GM12878 (cell line): ENCODE data around the gene SIL1. TPM values are rescaled to one million over a fixed set of nuclear protein-coding genes. Genes with fewer than 3 reads are reported as not detected.

Source experiments
- ATAC-seq: fragments of 200-7000 bp; cut with Tn5 transposase; 3 replicates; pipeline ENCODE4 v1.9.1; 2020; ENCODE audit warnings: mild to moderate bottlenecking, moderate library complexity
- BruUV-seq: library from RNA; stranded (reverse); fragments of 400-500 nt; replicated peaks from 2 replicates; lab custom pipeline; 2021; lab: Mats Ljungman, UMichigan
- CTCF ChIA-PET: fragments of 300-600 bp; sonication (Branson Sonifier 250); formaldehyde crosslinking; extraction: SDS; loops from one replicate; lab custom pipeline; 2021; ENCODE audit warnings: inconsistent platforms; lab: Yijun Ruan, JAX
- POLR2A ChIA-PET: fragments of 350-600 bp; formaldehyde crosslinking; extraction: SDS; loops from one replicate; lab custom pipeline; 2021; ENCODE audit warnings: inconsistent platforms; lab: Charles Lee
- RAD21 ChIA-PET: fragments of 300-600 bp; sonication (Branson Sonifier 250); formaldehyde crosslinking; loops from one replicate; lab custom pipeline; 2023; ENCODE audit warnings: antibody characterized with exemption; ENCODE audit not compliant: unreplicated experiment; lab: Charles Lee
- SMC1A ChIA-PET: fragments of 300-600 bp; sonication (Branson Sonifier 250); formaldehyde crosslinking; loops from one replicate; lab custom pipeline; 2023; ENCODE audit not compliant: unreplicated experiment, uncharacterized antibody; lab: Charles Lee
- DNase-seq: peaks from one replicate; pipeline ENCODE4 v3.0.0-alpha.2; 2011; ENCODE audit warnings: low read depth, low spot score
- FAIRE-seq: peaks from 3 replicates; lab custom pipeline; 2011; peaks lifted over from hg19 to GRCh38; lab: Jason Lieb, UNC
- H2AFZ ChIP-seq: 2 replicates; pipeline ENCODE4 v1.6.0; 2011; ENCODE audit warnings: low read depth, low read length, control low read depth; ENCODE audit not compliant: control insufficient read depth
- H3K27ac ChIP-seq: 2 replicates; pipeline ENCODE4 v1.5.1; 2011; ENCODE audit warnings: control low read depth; ENCODE audit not compliant: control insufficient read depth, insufficient read depth
- H3K27me3 ChIP-seq, 2 experiments: replicated peaks in 1 of 2; 2 replicates each; pipeline versions ENCODE4 v1.6.0 to v1.6.1; 2011; ENCODE audit warnings: low read length in 1 of 2; ENCODE audit not compliant: control insufficient read depth in 2 of 2, insufficient read depth in 2 of 2
- H3K36me3 ChIP-seq, 2 experiments: 2 replicates each; pipeline ENCODE4 v1.5.1; 2011; ENCODE audit warnings: low read length in 1 of 2; ENCODE audit not compliant: control insufficient read depth in 2 of 2, insufficient read depth in 2 of 2
- H3K4me1 ChIP-seq: 2 replicates; pipeline ENCODE4 v1.6.1; 2011; ENCODE audit warnings: mild to moderate bottlenecking, low read length, moderate library complexity, mixed read lengths; ENCODE audit not compliant: control insufficient read depth, insufficient read depth
- H3K4me2 ChIP-seq: 2 replicates; pipeline ENCODE4 v1.6.0; 2011; ENCODE audit warnings: control low read depth; ENCODE audit not compliant: control insufficient read depth, insufficient read depth
- H3K4me3 ChIP-seq: fragments of 200-600 bp; sonication (generic); 2 replicates; pipeline ENCODE4 v1.5.1; 2016
- H3K79me2 ChIP-seq: 2 replicates; pipeline ENCODE4 v1.6.0; 2011; ENCODE audit warnings: low read length; ENCODE audit not compliant: control insufficient read depth, insufficient read depth
- H3K9ac ChIP-seq: 2 replicates; pipeline ENCODE4 v1.8.0; 2011; ENCODE audit warnings: low read length, control low read depth, mixed read lengths; ENCODE audit not compliant: control insufficient read depth, insufficient read depth
- H3K9me3 ChIP-seq: replicated peaks from 3 replicates; pipeline ENCODE4 v1.5.1; 2011; ENCODE audit warnings: mild to moderate bottlenecking, low read length; ENCODE audit not compliant: control insufficient read depth, insufficient read depth
- H4K20me1 ChIP-seq: 2 replicates; pipeline ENCODE4 v1.6.0; 2011; ENCODE audit not compliant: control insufficient read depth, insufficient read depth
- BCL3 ChIP-seq: IDR thresholded peaks from 2 replicates; pipeline ENCODE4 v1.6.1; 2011; ENCODE audit warnings: borderline replicate concordance, low read depth, mild to moderate bottlenecking, moderate library complexity, low read length; ENCODE audit not compliant: insufficient read depth, poor library complexity, severe bottlenecking
- BRCA1 ChIP-seq: IDR thresholded peaks from 2 replicates; pipeline ENCODE4 v1.6.1; 2011; ENCODE audit warnings: low read depth, low read length, improper control_type of control experiment
- EGR1 ChIP-seq, 2 experiments: IDR thresholded peaks; 1 replicate in 1 of 2; 2 replicates in 1 of 2; pipeline ENCODE4 v1.6.1; 2011 to 2012; ENCODE audit warnings: low read depth in 2 of 2, low read length in 2 of 2, borderline replicate concordance in 1 of 2, mild to moderate bottlenecking in 1 of 2, moderate library complexity in 1 of 2
- EP300 ChIP-seq, 2 experiments: fragments of 150-350 bp in 1 of 2; IDR thresholded peaks; 2 replicates each; pipeline ENCODE4 v1.6.1; 2011 to 2012; ENCODE audit warnings: low read depth in 2 of 2, low read length in 2 of 2, borderline replicate concordance in 1 of 2, improper control_type of control experiment in 1 of 2, inconsistent platforms in 1 of 2; ENCODE audit not compliant: control insufficient read depth in 1 of 2
- MEF2A ChIP-seq: IDR thresholded peaks from 2 replicates; pipeline ENCODE4 v1.6.1; 2011; ENCODE audit warnings: low read depth, mild to moderate bottlenecking, low read length, moderate library complexity; ENCODE audit not compliant: insufficient read depth
- NFYB ChIP-seq: IDR thresholded peaks from 2 replicates; pipeline ENCODE4 v1.6.1; 2011; ENCODE audit warnings: low read depth, mild to moderate bottlenecking, low read length, improper control_type of control experiment, moderate library complexity; ENCODE audit not compliant: insufficient read depth
- PRDM15 ChIP-seq: fragments of 450-650 bp; formaldehyde crosslinking; IDR thresholded peaks from 2 replicates; pipeline ENCODE4 v1.4.0; 2020; ENCODE audit warnings: mild to moderate bottlenecking, moderate library complexity
- RFX5 ChIP-seq: IDR thresholded peaks from 2 replicates; pipeline ENCODE4 v1.6.1; 2011; ENCODE audit warnings: low read depth, low read length, improper control_type of control experiment
- SMAD5 ChIP-seq: IDR thresholded peaks from 2 replicates; pipeline ENCODE4 v1.6.1; 2016; ENCODE audit warnings: antibody characterized with exemption, low read depth
- TCF3 ChIP-seq: IDR thresholded peaks from 2 replicates; pipeline ENCODE4 v1.6.1; 2012; ENCODE audit warnings: low read depth, mild to moderate bottlenecking, low read length, borderline replicate concordance; ENCODE audit not compliant: insufficient read depth
- WGBS: methylation state at CpG from one replicate; pipeline ENCODE4 v1.1.6; 2016; ENCODE audit warnings: low lambda C conversion rate; ENCODE audit not compliant: insufficient replicate concordance, insufficient coverage; ENCODE audit errors: missing lambda C conversion rate; 5-methylcytosine and 5-hydroxymethylcytosine counted together
- in situ Hi-C: fragments of 300-500 bp; cut with MboI; formaldehyde crosslinking; loops from 9 replicates; pipeline ENCODE4 v1.14.3; 2018; ENCODE audit warnings: mixed read lengths
- intact Hi-C: fragments of 100-400 bp; cut with micrococcal nuclease; formaldehyde crosslinking; loops from one replicate; pipeline ENCODE4 v1.14.2; 2022; ENCODE audit not compliant: unreplicated experiment
- polyA plus RNA-seq, 11 experiments: library from polyadenylated mRNA; depleted of rRNA in 4 of 11; unstranded in 6 of 11; stranded (reverse) in 5 of 11; fragments of >200 nt; fragmentation: Nextera tagmentation in 4 of 11; fragmentation: Illumina TruSeq in 1 of 11; extraction: Ambion mirVana in 4 of 11; extraction: Trizol in 1 of 11; gene quantifications; 1 replicate in 1 of 11; 2 replicates in 10 of 11; pipeline versions ENCODE4 v1.2.1 to v1.2.3, GENCODE V29; 2011 to 2016; ENCODE audit warnings: inconsistent platforms in 2 of 11, missing spikeins in 2 of 11, low read depth in 1 of 11
- total RNA-seq, 4 experiments: library from RNA; depleted of rRNA in 3 of 4; stranded (reverse); fragments of >200 nt in 3 of 4; fragmentation: Illumina TruSeq in 1 of 4; extraction: Trizol in 1 of 4; gene quantifications; 2 replicates each; pipeline versions ENCODE4 v1.2.1 to v1.2.3, GENCODE V29; 2013 to 2021
- TF ChIP-seq, protein P1 (sequence below): fragments of 150-350 bp; IDR thresholded peaks from 2 replicates; pipeline ENCODE4 v1.6.1; 2016; ENCODE audit warnings: low read depth, low read length
- TF ChIP-seq, protein P2 (sequence below): fragments of 450-650 bp; IDR thresholded peaks from 2 replicates; pipeline ENCODE4 v1.6.1; 2017; ENCODE audit warnings: borderline replicate concordance

SIL1 gene
- total and polyA plus RNA-seq, 10 of the 15 experiments (the other 5 are each of a cell fraction or from before 2014, with no cell fraction given) = 4.1 to 49.8 (median 29.4) TPM

GRCh38 chr5:139022528-139022927 is 175.6 kb downstream of the SIL1 start:
- peaks cover 3 to 5% of the 10 kb centered on the region in 2 experiments; a peak in 2 of 4 replicates for H3K36me3 ChIP-seq
- ChIA-PET RAD21 (no interaction called here), CTCF (no interaction called here), SMC1A (interaction anchor here (0.6 to 1.1 kb wide), 2 partner anchors 21 to 297 kb away, joined by 3 read pairs; no protein-coding TSS in a partner anchor), POLR2A (interaction anchor here (0.5 kb wide), 1 partner anchor 24 kb away, joined by 7 read pairs; no protein-coding TSS in a partner anchor)
- no peak for FAIRE-seq
- H3K4me3 ChIP-seq = no peak overlapping the region
- no peaks in the 10 kb centered on the region for H4K20me1 ChIP-seq
- BruUV-seq = no TSS peak
- in situ Hi-C loops (no loop called here), intact Hi-C loops (no loop called here)
- H3K9ac ChIP-seq = no peak overlapping the region
- DNase-seq = no peak
- no peaks in the 10 kb centered on the region; the same call in 1 of the 2 replicates for H3K4me1 ChIP-seq
- H3K79me2 ChIP-seq = no peaks in the 10 kb centered on the region
- no peak overlapping the region for H2AFZ ChIP-seq
- 100% methylated on average over 1 of the region's 1 CpG for WGBS
- no peaks in the 10 kb centered on the region for H3K9me3 ChIP-seq
- H3K4me2 ChIP-seq = no peak overlapping the region
- no peak overlapping the region for H3K27ac ChIP-seq
- H3K27me3 ChIP-seq = no peaks in the 10 kb centered on the region
- no peak for ATAC-seq
- no peak for TF ChIP-seq EP300 (IDR thresholded peaks at IDR 0.05; ENCODE audit: borderline replicate concordance in 1 of 2, control insufficient read depth in 1 of 2, low read depth in 2 of 2, low read length in 2 of 2)
- no peak for TF ChIP-seq PRDM15 (CRISPR knock-in tag)
- TF ChIP-seq EGR1 (IDR thresholded peaks at IDR 0.05; ENCODE audit: borderline replicate concordance in 1 of 2, low read depth in 2 of 2, low read length in 2 of 2) = no peak
- TF ChIP-seq, protein P1, sequence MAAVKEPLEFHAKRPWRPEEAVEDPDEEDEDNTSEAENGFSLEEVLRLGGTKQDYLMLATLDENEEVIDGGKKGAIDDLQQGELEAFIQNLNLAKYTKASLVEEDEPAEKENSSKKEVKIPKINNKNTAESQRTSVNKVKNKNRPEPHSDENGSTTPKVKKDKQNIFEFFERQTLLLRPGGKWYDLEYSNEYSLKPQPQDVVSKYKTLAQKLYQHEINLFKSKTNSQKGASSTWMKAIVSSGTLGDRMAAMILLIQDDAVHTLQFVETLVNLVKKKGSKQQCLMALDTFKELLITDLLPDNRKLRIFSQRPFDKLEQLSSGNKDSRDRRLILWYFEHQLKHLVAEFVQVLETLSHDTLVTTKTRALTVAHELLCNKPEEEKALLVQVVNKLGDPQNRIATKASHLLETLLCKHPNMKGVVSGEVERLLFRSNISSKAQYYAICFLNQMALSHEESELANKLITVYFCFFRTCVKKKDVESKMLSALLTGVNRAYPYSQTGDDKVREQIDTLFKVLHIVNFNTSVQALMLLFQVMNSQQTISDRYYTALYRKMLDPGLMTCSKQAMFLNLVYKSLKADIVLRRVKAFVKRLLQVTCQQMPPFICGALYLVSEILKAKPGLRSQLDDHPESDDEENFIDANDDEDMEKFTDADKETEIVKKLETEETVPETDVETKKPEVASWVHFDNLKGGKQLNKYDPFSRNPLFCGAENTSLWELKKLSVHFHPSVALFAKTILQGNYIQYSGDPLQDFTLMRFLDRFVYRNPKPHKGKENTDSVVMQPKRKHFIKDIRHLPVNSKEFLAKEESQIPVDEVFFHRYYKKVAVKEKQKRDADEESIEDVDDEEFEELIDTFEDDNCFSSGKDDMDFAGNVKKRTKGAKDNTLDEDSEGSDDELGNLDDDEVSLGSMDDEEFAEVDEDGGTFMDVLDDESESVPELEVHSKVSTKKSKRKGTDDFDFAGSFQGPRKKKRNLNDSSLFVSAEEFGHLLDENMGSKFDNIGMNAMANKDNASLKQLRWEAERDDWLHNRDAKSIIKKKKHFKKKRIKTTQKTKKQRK = no peak
- TF ChIP-seq NFYB = no peak
- no peak for TF ChIP-seq RFX5
- TF ChIP-seq SMAD5 = no peak
- no peak for TF ChIP-seq BRCA1
- TF ChIP-seq, protein P2, sequence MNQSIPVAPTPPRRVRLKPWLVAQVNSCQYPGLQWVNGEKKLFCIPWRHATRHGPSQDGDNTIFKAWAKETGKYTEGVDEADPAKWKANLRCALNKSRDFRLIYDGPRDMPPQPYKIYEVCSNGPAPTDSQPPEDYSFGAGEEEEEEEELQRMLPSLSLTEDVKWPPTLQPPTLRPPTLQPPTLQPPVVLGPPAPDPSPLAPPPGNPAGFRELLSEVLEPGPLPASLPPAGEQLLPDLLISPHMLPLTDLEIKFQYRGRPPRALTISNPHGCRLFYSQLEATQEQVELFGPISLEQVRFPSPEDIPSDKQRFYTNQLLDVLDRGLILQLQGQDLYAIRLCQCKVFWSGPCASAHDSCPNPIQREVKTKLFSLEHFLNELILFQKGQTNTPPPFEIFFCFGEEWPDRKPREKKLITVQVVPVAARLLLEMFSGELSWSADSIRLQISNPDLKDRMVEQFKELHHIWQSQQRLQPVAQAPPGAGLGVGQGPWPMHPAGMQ = no peak
- no peak for TF ChIP-seq MEF2A
- no peak for TF ChIP-seq BCL3
- TF ChIP-seq TCF3 = no peak
